G401 (cell line): ENCODE results near the gene DLG2. TPM values are rescaled to one million over a fixed set of nuclear protein-coding genes. Genes with fewer than 3 reads are reported as not detected.

Experiments
- DNase-seq: peaks from one replicate; pipeline ENCODE4 v3.0.0-alpha.2; 2015; ENCODE audit warnings: low spot score
- in situ Hi-C: cut with HindIII; loops from 2 replicates; pipeline ENCODE4 v1.10.0; 2016; ENCODE audit warnings: low sequenced_read_pairs, mixed read lengths
- total RNA-seq: library from RNA; depleted of rRNA; stranded (reverse); fragments of >200 nt; shearing (Covaris generic); gene quantifications from 2 replicates; pipeline ENCODE4 v1.2.3, GENCODE V29; 2014

The DLG2 gene
- total RNA-seq, 1 experiment from 2014 or later = 3.8 TPM

DNA sequence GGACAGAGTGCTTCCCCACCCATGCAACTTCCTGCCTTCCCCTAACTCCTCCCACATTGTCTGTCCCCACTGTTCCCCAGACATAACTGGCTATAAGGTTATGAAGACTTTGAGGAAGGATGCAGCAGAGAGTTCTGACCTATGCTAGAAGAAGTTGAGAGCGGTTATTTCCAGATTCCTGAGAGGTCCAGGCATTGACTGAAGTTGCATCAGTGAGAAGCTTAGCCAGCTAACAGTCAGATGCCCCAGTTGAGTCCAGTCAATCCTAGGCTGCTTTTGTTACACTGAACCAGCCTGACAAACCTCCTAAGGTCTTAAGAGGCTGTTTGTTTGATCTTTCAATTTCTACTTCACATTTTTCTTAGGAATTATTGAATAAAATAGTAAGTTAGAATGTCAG is 1403.1 kb downstream of the DLG2 start:
- DNase-seq = no peak
- in situ Hi-C loops = no loop called here

DNA sequence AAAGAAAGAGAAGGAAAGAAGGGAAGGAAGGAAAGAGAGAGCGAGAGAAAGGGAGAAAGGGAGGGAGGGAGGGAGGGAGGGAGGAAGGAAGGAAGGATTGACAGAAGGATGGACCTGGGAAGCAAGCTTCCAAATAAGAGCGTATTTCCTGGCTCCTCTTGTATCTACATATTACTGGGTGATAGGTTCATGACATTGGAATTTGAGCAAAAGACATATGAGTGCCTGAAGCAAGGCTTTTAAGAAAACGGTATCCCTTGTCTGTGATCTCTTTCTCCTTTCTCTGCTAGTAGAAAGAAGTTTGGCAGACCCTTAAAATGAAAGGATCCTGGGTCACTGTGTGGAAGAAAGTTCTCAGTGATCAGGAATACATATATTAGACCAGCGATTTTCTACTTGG is 1408.8 kb downstream of the DLG2 start:
- in situ Hi-C loops = no loop called here
- no peak for DNase-seq

DNA sequence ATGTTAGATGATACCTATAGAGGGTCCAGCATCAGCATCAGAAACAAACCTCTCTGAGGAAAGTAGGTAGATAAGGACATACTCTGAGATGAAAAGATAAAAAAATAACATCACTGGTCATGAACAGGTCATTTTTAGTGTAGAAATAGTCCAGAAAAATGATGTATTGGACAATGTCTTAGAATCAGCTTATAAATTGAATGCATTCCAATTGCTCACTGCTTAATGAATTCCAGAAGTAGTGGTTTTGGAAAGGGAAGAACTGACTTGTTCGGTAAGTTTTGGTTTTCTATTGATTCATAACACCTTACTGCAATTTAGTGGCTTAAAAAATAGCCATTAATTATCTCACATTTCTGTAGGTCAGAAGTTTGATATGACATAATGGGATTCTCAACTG is 1411.5 kb downstream of the DLG2 start:
- in situ Hi-C loops = no loop called here
- DNase-seq = no peak

DNA sequence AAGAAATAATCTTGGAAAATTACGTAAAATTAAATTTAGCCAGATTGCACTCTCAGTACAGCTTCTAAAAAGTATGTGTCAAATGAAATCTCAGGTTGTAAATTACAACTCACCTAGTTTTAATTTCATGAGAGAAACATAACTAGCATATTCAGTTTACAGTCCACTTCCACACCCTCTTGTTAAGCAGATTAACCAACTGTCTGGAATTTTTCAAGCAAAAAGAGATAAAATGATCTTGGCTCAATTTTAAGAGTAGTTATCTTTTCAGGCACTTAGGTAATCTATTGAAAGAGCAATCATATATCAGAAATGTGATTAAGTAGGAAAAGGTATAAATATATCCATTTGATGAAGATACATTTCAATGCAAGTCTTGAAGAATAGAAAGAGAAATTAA is 1412.6 kb downstream of the DLG2 start:
- in situ Hi-C loops = no loop called here
- DNase-seq = no peak

DNA sequence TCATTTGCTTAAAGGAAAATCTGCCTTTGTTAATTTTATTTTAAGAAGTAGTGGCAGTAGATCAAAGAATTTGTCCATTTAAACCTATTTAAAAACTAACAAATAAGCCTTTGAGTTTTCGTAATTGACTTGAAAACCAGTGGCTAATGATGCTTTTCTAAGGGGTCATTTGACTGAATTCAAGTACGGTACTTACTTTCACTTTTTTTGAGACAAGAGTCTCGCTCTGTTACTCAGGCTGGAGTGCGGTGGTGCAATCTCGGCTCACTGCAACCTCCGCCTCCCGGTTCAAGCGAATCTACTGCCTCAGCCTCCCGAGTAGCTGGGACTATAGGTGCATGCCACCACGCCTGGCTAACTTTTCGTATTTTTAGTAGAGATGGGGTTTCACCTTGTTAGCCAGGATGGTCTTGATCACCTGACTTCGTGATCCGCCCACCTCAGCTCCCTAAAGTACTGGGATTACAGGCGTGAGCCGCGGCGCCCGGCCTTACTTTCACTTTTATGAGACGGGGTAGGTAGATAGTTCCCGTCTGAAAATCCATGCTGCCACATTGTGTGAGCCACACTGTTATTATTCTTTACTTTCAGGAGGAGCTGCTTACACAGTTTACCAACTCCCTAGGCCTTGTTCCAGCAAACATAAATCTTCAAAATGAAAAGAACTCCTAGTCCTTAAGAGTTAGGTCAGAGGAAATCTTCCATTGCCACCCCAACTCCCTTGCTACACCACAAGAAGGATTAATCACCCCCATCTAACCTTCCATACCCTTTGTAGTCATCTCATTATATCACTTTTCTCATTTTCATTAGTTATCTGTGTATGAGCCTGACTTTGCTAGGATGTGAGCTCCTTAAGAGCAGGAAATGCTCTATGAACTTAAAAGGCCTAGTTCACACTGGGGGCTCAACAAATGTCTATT is 1414.4 kb downstream of the DLG2 start:
- in situ Hi-C loops = no loop called here
- DNase-seq = no peak

DNA sequence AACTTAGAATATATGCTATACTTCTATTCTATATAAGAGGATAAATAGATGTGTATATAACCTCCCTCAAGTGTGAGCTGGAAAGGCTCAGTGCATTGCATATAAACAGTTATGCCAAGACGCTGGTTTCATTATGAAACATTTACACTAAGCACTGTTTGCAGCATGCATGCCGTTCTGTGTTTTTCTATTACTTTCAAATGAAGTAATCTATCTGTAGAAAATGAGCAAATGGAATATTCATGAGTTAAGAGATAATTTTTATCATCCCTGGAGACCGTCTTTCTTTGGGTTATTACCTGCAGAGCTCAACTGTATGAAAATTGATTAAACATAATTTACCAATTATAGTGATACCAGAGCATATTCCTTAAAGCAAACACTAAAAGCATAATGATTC is 1415.2 kb downstream of the DLG2 start:
- DNase-seq = no peak
- in situ Hi-C loops = no loop called here

DNA sequence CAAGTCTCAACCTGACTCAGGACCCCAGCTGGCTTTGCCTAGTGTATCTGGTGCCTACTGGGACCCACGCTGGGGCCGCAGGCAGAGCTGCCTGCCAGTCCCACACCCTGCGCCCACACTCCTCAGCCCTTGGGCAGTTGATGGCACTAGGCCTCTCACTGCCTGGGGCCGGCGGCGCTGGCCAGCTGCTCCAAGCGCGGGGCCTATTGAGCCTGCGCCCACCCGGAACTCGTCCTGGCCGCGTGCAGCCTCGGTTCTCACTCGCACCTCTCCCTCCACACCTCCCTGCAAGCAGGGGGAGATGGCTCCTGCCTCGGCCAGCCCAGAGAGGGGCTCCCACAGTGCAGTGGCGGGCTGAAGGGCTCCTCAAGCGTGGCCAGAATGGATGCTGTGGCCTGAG is 1432.4 kb downstream of the DLG2 start:
- in situ Hi-C loops = no loop called here
- DNase-seq = no peak

DNA sequence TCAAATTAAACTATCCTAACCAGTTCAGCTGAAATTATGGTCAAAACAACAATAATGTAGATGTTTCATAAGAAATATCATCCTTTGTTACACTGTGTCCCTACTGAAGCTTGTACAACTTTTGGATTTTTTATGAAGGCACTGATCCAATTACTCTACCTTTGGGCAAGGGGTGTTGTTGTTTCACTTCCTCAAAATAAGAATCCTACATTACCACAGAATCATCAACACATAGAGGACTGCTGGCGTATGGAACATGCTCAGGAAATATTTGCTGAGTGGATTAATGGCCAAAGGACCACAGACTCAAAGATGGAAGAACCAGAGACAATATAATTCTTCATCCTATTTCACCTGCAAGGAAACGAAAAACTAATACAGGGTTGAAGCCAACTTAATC is 1433.4 kb downstream of the DLG2 start:
- in situ Hi-C loops = no loop called here
- no peak for DNase-seq

DNA sequence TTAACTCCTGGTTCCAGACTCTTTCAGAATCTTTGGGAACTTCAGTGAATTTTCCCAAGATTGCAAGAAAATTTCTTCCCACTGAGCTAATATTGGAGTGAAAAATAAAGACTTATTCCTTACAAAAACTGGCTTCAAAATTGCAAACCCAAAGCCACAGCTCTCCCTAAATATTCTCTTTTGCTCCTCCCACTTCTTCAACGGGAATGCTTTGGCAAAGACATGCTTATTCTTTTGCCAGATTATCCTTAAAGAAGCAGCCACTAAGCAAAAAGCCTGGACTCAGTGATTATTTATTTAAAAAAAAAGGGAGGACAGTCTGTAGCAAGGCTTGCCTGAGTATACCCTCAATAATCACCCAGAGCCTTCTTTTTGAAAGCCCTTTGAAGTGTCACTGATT is 1438.6 kb downstream of the DLG2 start:
- in situ Hi-C loops = no loop called here
- no peak for DNase-seq

DNA sequence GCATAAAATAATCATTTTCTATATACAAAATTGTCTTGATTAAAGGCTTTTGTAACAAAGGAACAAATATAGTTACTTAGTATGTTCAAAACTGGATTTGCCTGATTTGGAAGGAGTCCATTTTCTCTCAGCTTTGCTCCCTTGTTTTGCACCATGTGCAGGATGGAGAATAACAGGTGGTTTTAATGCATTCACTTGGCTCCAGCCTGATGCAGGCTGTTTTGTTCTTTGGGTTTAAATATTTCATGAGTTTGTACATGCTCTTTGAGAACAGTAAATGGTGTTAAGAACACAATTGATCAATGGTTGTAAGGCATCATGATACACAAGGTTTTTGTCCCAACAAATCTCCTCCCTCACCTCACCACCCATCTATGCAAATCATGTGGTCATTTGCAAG is 1454.1 kb downstream of the DLG2 start:
- in situ Hi-C loops = no loop called here
- DNase-seq = no peak

DNA sequence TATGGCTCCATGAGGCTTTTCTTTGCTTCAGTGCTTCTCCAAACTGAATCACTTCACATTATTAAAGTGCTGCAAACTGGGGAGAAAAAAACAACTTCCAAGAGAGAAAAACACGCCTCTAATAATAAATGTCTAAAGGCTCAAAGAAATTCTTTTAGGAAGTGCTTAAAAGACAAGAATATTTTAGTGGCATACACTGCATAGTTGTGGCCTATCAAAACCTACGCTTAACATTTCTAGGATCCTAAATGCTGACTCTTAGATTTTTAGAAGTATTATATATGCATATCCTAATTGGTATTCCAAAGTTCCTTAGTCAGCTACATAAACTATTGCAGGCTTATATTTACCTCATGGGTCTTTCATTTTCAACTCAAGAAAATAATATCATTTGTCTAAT is 1462.0 kb downstream of the DLG2 start:
- in situ Hi-C loops = no loop called here
- no peak for DNase-seq

DNA sequence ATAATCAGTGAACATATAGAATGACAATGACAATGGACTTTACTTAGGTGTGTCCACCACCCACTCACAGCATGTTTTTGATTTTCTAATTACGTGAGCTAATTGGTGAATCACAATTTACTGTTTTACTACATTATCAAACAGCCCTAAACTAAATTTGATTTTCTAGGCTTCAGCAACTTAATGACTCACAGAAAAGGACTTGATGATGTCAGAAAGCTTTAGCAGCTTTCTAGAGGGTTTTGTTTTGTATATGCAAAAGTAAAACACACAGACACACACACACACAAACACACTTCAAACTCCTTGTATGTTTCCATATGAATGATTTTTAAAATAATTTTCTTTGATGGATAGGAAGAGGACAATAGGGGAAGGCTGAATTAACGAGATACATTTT is 1462.4 kb downstream of the DLG2 start:
- in situ Hi-C loops = no loop called here
- no peak for DNase-seq

DNA sequence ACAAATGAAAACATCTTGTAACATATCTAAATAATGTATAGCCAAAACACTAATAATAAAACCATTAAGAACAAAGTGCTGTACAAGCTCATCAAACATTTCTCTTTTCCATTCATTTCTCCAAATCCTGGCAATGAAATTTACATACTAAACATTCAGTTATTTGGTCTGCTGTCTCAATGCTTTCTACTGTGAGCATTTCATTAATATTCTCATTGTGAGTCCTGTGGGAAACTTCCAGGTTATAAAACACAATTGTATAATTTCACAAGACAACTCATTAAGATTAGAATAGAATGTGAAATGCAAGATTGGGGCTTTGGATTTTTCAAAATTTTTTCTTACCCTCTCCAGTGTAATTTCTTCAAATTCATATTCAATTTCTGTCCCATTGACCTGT is 1464.0 kb downstream of the DLG2 start:
- no peak for DNase-seq

DNA sequence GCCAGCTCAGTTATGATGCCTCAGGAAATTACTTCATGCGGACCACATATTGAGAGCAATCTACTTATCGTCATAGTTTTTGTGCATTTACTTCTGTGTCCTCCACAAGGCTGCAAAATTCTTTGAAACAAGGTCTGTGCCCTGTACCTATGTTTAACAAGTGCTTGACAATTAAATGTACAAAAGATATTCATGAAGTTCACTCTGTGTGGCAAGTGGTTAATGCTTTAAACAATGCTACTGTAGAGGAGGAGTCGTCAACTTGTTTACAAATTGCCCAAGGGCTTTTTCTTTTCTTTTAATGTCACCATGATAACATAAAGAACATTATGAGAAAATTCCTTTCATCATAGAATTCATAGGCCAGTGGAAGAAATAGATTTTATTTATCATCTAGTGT is 1469.5 kb downstream of the DLG2 start:
- no peak for DNase-seq
- in situ Hi-C loops = no loop called here

More for the DNA sequence above, 1464.0 kb downstream of the DLG2 start:
- in situ Hi-C loops = no loop called here

DNA sequence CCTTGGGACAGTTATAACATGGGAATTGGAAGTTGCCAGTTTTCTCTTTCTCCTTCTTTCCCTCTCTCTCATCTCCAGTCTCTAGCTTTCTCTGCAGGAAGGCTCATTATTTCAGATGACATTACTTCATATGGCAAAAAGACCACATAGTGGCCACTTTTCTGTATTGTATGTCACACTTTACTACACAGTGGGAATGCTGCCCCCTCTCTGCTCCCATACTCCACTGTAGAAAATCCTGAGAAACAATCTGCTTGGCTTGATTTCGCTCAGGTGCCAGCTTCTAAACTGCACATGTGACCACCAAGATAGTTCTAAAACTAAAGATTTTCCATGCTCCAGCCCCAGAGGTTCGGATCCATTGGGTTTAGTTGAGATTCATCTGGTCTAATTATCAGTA is 1480.3 kb downstream of the DLG2 start:
- no peak for DNase-seq
- in situ Hi-C loops = no loop called here

DNA sequence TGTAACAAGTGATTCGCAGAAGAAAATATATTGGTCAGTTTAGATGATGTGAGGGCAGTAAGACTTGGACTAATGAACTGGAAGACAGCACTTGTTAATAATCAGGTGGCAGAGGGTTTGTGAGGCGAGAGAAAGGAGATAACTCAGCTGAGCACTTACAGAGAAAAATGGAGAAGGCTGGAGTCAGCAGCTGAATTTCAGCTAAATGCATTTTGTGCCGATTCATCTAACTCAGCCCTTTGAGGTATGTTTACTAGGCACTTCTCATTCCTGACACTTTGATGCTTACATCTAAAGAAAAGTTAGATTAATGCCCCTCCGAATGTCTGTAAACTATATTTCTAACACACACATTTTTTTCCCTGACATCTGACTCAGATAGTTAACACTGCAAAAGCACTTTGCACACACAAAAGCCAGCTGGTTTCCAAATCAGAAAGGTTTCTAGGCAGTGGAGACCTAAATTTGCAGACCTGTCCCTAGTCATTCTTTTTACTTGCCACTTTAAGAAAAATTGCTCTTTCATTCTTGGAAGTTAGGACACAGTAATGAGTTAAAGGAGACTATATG is 1481.4 kb downstream of the DLG2 start:
- no peak for DNase-seq
- in situ Hi-C loops = no loop called here

DNA sequence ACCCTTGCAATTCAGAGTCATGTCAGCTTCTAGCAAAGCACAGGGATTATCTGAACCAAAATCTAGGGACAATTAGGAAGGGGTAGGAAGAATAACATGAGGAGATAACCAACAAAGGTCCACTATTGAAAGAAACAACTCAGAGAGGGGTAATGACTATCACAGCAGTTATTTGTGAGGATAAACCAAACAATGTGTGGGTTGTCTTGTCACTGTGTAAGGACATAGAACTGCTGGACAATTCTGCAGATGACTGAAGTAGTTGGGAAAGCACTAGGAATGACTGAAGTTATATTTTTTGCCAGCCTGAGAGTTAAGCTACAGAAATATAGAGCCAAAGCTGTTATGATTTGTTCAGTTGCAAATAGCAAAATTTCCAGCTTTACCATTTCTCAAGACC is 1482.6 kb downstream of the DLG2 start:
- in situ Hi-C loops = no loop called here
- no peak for DNase-seq

DNA sequence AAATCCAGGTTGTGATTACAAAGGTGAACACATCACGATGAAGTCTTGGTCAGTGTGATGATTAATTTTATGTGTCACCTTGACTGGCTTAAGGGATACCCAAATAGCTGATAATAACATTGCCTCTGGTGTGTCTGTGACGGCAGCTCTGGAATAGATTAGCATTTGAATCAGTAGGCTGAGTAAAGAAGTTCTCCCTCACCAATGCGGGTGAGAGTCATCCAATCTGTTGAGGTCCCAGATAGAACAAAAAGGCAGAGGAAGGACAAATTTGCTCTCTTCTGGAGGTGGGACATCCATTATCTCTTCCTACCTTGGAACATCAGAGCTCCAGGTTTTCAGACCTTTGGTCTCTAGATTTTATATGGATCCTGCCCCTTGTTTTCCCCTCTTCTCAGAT is 1484.7 kb downstream of the DLG2 start:
- no peak for DNase-seq
- in situ Hi-C loops = no loop called here

DNA sequence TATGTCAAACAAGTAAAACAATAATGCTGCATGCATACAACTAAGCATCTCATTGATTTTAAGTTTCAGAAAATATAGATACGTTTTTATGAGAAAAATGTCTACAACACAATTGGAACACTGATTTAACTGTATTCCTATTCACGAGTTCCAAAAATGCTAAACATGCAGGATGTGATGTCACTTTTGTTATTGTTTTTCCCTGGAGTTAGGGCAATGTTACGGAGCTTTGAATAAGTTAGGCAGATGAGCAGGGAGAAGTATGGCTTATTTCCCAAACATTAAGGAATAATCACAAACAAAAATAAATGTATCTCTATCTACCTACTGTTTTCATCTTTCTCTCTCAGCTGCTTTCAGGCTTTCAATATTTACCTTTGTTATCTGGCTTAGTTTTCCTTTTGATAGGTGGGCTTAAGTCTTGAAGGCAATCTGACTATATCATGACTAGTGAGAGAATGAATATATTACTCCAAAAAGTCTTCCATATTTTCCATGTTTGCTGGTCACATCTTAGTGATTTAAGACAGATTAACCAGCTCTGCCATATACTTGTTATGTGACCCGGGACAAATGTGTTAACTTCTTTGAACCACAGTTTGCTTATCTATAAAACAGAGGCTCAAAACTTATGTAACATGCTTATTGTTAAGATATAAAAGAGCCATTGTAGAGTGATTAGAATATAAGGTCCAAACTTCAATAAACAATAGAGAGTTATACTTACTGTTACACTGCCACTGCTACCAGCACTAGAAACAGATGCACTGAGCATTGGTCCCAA is 1486.6 kb downstream of the DLG2 start:
- in situ Hi-C loops = no loop called here
- no peak for DNase-seq

DNA sequence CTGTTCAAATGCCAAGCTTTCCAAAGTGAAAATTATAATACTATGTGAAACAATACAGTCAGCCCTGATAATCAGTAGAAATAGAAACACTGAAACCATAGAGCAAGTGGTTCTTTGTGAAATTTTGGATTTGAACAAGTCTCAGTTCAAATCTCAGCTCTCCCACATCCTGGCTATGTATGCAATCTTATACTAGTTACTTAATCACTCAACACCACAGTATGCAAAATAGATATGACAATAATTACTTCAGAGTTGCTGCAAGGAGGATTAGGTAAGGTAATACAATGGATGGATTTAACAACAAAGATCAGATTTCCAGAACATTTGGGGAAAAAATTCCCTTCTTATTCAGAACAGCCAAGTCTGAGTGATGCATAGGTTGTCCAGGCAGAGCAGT is 1489.2 kb downstream of the DLG2 start:
- in situ Hi-C loops = no loop called here
- no peak for DNase-seq
